ENCODE data around the gene ATXN7L1.
A peak's percentile ranks its signal among the peaks of the same experiment; 100 is the strongest.

Gene ATXN7L1, protein sequence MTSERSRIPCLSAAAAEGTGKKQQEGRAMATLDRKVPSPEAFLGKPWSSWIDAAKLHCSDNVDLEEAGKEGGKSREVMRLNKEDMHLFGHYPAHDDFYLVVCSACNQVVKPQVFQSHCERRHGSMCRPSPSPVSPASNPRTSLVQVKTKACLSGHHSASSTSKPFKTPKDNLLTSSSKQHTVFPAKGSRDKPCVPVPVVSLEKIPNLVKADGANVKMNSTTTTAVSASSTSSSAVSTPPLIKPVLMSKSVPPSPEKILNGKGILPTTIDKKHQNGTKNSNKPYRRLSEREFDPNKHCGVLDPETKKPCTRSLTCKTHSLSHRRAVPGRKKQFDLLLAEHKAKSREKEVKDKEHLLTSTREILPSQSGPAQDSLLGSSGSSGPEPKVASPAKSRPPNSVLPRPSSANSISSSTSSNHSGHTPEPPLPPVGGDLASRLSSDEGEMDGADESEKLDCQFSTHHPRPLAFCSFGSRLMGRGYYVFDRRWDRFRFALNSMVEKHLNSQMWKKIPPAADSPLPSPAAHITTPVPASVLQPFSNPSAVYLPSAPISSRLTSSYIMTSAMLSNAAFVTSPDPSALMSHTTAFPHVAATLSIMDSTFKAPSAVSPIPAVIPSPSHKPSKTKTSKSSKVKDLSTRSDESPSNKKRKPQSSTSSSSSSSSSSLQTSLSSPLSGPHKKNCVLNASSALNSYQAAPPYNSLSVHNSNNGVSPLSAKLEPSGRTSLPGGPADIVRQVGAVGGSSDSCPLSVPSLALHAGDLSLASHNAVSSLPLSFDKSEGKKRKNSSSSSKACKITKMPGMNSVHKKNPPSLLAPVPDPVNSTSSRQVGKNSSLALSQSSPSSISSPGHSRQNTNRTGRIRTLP

DNA sequence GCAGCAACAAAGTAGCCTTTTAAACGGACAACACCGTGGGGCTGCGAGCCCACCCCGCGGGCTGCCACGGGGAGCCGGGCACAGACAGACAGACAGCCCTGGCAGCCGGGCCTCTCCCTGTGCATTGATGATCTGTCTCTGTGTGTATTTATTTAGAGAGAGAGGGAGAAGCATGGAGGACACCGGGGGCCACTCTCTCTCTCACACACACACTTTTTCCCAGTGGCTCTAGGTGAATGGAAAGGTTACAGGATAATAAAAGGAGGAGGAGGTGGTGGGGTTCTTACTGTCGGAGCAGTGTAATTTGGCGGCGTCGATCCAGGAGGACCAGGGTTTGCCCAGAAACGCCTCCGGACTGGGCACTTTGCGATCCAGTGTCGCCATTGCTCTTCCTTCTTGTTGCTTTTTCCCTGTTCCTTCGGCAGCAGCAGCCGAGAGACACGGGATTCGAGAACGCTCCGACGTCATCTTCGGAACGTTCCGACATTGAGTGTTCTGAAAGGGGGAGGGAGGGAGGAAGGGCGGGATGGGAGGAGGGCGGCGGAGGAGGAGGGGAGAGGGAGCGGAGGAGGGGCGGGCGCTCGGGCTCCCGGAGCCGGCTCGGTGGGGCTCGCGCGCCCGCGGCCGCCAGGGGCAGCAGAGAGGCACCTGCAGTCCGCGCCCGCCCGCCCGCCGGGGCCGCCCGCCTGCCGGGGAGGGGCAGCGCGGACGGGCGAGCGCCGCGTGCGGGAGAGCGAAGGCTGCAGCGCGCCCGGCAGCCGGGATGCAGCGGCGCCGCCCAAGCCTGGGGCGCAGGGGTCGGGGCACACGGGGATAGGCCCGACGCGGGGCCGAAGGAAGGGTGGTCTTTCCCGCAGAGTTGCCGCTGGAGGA is at the start of gene ATXN7L1:
Gene ATXN7L1, minus strand, starts transcription at position 509 of the 873 bp plus-strand sequence. Its CDS starts 41 bp downstream, at position 468.
- peak; percentile 94 for DNase-seq

DNA sequence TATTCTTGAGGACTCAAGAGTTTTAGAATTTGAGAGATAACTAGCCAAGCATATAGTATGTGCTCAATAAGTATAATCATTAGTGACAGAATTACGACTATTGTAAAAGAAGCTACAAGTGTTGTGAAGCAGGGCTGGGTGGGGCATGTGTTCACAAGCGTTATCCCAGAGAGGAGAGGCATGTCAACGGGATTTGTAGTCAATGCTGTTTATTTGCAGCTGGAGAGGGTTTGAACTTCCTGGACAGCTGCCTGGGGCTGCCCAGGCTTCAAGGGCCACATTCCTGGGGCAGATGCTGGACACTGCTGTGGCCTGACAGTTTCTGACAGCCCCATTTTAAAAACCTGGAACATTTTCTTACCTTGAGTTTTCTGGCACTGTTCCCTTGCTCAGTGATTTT is 49.7 kb upstream of the ATXN7L1 start:
- DNase-seq: no peak

DNA sequence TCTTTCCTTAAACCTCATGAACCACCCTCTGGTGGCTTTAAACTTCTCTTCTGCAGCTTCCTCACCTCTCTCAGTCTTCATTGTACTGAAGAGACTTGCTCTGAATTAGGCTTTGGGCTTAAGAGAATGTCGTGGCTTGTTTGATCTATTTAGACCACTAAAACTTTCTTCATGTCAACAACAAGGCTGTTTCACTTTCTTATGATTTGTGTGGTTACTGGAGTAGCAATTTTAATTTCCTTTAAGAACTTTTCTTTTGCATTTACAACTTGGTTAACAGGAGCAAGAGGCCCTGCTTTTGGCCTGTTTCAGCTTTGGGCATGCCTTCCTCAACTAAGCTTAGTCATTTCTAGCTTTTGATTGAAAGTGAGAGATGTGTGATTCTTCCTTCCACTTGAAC is 48.5 kb upstream of the ATXN7L1 start:
- peak; percentile 2 for DNase-seq

DNA sequence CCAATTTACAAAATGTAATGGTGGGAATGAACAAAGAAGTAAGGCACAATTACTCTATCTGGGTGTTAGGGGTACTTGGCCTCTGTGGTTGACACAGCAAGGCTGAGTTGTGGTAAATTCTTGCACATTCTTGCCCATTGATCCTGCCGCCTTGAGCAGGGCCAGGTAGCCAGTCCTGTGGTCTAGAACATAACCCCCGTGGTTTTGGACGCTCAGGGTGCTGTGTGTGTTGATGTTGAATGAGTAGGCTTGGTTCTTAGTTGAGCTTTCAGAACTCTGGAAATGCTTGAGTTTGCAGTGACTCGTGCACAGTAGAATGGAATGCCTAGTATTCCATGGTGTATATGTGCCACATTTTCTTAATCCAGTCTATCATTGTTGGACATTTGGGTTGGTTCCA is 44.4 kb upstream of the ATXN7L1 start:
- DNase-seq: no peak

DNA sequence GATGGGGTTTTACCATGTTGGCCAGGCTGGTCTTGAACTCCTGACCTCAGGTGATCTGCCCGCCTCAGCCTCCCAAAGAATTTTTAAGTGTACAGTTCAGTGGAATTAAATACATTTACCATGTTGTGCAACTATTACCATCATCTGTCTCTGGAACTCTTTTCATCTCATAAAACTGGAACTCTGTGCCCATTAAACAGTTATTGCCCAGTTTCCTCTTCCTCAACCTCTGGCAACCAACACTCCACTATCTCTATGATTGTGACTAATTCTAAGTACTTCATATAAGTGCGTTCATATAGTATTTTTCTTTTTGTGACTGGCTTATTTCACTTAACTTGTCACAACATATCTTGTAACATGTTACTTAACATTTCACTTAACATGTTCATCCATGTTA is 41.3 kb upstream of the ATXN7L1 start:
- DNase-seq: no peak

DNA sequence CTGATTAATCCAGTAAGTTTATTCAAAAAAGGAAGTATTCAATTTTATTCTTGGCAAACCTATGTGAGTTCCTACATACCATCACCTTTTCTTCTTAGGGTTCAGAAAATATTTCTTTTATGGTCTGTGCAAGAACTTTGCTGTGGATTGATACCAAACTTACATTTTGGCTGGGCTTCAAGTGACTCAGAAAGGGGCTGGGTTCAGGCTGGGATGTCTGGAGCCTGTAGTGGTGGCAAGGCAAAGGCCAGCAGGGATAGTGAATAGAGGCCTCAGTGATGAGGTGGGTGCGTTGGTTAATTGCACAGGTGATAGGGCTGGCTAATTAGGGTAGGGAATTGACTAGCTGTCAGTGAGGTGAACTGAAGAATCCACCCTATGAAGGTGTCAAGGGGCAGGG is 40.2 kb upstream of the ATXN7L1 start:
- DNase-seq: no peak

DNA sequence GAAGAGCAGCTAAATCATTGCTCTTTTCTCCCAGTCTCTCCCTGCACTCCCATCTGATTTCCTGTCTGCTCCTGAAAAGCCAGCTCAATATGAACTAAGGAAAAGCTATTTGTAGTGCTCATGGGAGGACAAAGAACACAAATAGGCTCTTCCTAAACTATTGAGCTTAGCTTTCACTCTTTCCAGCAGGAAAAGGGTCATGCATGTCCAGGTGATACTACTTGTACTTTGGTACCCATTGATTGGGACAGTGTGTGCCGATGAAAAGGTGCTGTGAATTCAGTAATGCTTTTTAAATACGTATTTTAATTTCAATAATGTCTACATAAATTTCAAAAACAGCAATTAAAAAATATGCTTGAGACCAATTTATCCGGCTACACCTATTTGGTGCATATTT is 37.5 kb upstream of the ATXN7L1 start:
- DNase-seq: no peak

DNA sequence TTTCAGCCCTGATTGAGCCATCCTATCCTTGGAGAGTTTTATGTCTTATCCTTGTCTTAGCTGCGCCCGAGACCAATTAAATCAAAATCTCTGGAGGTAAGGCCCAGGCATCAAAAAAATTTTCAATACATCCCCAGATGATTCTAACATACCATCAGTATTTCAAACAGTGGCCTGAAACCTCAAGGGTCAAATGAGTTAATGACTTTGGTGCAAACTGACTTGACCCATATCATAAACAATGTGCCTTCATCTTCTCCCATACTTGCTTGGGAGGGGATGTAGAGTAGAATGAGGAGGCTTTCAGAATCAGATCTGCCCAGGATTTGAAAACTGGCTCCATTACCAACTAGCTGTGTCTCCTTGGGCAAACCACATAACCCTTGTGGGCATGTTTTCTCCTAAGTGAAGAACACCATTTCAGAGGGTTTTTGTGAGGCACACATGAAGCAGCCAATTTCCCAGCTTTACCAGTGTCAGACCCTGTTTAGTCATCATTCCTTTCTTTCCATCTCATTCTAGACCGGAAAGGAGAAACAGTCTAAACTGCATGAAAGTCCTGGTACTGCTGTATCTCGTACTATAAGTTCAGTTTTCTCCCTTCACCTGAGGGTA is 35.7 kb upstream of the ATXN7L1 start:
- DNase-seq: no peak

DNA sequence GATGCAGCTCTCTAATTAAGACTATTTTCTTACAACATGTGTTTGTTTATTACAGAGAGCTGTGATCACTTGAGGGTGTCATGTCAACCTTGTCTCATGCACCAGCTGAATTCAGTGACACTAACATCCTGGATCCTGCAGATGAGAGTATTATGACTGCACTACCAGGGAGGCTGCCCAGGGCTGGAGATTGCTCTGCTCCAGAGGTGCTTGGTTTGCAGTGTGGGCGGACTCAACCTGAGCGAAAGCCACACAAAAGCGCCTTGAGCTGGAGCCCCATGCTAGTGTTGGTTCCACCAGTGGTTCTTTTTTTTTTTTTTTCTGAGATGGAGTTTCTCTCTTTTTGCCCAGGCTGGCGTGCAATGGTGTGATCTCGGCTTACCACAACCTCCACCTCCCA is 33.8 kb upstream of the ATXN7L1 start:
- DNase-seq: no peak

DNA sequence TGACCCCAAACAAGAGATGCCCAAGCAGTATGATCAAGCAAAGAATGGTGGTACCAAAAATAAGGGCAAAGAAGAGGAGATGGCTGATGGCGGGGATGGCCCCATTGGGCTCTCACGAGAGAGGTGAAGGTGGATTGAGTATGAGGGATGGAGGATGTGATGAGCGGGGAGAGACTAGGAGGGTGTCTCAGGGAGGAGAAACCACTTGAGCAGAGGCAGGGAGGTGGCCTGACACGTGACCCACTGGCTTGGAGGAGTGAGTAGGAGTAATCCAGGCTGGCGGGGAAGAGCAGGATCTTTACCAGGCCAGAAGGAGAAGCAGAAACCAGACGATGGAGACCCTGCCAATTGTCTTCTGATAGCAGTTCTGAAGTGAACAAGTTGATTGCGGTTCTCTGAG is 33.3 kb upstream of the ATXN7L1 start:
- no peak for DNase-seq

DNA sequence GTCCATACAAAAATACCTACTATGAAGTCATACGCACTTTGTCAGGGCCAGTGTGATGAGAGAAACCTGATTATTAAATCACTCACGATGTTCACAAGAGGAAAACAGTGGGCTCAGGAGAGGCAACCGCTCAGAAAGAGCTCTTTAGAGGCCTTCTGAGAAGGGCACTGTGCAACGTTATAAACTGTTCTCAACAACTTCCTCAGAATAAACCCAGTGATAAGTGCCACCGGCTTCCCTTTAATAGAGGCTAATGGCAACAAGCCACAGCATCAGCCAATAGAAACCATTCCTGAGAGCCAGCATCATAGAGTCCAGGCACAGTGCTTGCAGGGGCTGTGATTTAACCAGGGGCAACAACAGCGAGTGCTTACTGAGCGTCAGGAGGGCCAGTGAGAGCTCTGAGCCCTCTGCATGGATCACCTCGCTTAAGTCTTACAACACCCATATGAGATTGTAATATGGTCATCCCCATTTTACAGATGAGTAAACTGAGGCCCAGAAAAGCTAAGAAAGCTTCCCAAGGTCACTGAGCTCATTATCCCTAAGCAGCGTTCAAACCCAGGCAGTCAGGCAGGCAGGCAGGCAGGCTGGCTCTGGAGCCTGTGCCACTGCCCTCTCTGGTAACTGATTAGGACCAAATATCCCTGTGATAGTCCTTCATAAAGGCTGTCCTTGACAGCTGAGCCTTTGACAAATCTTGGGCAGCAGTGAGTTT is 30.9 kb upstream of the ATXN7L1 start:
- no peak for DNase-seq

DNA sequence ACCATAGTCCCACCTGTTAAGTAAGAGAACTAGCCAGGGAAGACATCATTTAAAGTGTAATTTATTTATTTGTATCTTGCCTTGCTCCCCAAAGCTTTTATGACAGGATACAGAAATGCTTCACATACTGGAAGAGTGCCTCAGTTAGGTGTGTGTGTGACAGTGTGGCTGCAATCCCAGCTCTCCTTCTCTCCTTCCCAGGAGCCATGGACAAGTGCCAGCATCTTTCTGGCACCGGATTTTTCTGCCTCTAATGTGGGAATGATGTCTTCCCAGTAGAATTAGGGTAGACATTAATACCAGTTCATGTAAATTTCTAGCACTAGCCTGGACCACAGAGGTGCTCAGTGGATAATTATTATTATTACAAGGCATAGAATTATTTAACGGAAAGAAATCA is 30.3 kb upstream of the ATXN7L1 start:
- DNase-seq: no peak

DNA sequence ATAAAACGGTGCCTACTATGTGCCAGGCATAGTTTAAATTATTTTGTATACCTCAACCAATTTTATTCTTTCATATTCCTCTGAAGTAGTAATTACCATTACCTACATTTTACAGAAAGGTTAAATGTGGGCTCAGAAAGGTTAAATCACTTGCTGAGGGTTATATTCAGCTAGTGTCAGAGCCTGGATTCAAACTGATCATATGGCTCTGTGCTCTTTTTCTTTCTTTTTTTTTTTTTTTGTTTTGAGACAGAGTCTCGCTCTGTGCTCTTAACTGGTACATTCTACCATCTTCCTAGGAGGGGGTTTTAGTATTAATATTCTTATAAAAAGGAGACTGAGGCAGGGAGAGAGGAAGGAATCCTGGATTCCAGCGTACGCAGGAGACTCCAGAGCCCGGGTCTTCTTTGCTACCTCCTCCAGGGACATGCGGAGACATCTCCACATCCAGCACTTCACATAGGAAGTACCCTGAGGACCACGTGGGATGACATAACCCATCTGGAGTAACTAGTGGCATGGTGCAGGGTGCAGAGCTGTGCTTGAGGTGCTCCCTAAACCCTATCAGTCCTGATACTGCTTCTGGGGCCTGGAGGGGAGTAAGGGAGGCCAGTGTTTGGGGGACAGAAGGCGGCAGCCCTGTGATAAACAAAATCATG is 29.6 kb upstream of the ATXN7L1 start:
- DNase-seq: no peak

DNA sequence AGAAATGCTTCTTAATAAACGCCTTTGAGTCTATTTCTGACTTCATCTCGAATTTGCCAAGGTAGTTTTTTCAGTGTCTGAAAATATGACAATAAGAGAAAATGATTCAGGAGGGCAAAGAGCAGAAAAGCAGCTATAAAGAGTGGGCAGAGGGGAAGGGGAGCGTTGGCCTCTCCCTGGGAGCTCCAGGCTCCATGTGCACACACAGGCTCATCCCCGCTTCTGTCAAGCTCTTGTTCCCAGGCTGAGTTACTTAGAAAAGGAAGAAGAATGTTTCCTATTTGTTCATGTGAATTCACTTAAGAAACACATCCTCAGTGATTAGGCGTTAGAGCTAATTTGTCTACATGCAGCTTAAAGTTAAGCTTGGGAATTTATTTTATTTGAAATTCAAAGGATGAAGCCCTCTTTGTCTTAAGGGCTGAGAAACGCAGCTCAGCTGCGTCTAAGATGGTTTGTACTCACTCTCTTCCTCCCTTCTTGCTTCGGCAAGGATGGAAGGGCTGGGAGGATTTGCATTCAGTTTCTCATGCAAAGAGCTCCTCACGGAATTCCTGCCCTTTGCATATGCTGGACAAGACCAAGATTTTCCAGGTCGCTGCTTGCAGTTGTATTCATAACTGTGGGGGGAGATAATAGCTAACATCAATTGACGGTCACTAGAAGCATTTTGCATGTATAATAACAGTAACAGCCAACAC is 29.0 kb upstream of the ATXN7L1 start:
- DNase-seq: no peak

DNA sequence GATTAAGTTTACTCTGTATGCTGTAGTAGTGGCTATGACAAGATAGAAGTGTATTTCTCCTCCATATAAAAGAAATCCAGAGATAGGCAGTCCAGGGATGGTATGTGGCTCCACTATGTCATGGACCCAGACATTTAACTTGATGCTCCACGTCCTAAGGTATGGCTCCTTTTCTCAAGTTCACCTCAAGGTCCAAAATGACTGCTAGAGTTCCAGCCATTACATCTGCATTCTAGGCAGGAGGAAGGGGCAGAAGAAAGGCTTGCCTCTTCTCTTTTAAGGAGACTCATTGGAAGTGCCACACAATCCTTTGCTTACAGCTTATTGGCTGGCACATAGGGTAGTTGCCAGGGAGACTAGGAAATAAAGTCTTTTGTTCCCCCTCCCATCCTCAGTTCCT is 27.7 kb upstream of the ATXN7L1 start:
- no peak for DNase-seq

DNA sequence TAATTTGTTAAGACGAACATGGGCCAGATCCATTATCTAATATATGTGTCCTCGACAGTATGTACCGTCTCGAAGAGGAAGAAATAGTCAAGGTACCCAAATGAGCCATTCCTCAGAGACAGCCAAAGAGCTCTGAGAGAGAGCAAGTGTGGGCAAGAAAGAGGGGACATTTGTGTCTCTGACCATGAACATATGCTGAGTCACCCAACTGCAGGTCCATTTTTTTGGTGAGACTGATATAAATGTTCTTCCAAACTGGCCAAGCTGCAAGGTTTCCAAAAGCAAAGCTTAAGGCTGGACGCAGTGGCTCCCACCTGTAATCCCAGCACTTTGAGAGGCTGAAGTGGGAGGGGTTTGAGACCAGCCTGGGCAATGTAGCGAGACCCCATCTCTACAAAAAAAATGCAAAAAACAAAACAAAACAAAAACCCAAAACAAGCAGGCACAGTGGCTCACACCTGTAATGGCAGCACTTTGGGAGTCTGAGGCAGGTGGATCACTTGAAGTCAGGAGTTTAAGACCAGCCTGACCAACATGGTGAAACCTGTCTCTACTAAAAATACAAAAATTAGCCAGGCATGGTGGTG is 26.0 kb upstream of the ATXN7L1 start:
- no peak for DNase-seq

DNA sequence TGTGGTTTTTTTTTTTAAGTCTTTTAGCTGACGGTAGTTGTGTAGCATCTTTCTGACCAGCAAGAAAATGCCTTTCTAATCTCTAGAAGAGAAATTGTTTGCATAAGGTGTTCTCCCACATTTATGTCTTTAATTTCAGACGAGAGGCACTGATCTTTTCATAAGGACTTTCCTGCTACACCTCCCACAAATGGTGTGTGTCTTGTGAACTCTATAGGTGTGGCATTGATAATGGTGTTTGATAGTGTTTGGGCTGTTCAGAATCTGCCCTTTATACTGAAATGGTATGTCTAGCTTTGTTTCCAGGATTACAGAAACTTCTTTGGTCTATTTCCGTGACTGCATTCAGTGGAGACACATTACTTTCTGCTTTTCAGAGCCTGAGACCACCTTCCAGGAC is 21.6 kb upstream of the ATXN7L1 start:
- DNase-seq: no peak

DNA sequence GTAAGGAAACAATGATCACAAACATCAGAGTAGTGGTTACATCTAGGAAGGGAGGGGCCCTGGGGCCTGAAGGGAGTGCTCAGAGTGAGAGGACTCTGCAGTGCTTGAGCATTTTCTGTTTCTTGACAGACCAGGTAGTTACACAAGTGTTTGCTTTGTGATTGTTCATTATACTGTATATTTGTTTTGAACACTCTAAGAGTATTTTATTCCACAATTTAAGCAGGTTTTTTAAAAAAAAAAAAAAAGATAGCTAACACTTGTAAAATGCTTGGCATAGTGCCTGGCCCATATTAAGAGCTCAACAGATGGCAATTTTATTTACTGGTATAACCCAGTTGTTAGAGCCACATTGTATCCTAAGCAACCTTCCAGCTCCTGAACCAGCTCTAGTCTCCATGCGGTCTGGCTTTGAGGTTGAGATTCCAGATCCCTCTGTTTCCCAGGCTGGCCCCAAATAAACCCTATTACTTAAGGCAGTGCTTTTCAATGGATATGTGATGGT is 20.1 kb upstream of the ATXN7L1 start:
- DNase-seq: no peak

DNA sequence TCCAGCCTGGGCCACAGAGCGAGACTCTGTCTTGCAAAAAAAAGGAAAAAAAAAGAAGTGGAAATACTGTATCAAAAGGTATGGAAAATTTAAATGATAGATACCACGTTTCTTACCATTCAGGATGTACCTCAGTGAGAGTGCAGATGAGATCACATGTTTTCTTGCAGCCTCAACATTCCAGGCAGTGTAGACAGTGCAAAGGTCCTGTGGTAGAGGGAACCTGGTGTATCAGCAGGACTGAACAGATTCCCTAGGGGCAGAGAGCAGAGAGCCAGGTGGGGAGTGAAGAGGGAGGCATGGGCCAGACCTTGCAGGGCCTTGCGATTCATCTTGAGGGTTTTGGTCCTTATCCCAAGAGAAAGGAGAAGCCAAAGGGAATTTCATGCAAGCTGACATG is 17.7 kb upstream of the ATXN7L1 start:
- DNase-seq: no peak

DNA sequence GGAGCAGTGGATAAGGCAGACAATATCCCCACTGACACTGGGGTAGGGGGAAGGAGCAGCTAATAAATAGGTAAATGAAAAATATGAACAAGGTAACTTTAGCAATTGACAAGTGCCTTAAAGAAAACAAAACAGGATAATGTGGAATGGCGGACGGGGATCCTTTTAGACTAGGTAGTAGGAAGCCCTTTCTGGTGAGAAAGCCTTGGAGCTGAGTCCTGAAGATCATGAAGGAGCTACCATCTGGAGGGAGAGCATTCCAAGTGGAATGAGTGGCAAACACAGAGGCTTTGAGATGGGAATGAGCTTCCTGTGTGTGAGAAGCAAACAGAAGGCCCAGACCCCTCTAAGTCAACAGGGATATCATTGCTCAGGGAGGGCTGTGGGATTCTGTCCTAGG is 16.0 kb upstream of the ATXN7L1 start:
- DNase-seq: no peak
